Embryonic facial prominence (tissue), 1 donor: Measurements from ENCODE around the gene ADGRV1.
A peak's percentile ranks its signal among the peaks of the same experiment; 100 is the strongest.

ENCODE experiments used
- DNase-seq: peaks from one replicate; pipeline ENCODE4 v3.0.0-alpha.2; 2016; ENCODE audit errors: extremely low spot score

ADGRV1 gene

GRCh38 chr5:91111473-91112238 lies 553.1 kb downstream of the ADGRV1 start:
- DNase-seq, result peak; percentile 27

DNA sequence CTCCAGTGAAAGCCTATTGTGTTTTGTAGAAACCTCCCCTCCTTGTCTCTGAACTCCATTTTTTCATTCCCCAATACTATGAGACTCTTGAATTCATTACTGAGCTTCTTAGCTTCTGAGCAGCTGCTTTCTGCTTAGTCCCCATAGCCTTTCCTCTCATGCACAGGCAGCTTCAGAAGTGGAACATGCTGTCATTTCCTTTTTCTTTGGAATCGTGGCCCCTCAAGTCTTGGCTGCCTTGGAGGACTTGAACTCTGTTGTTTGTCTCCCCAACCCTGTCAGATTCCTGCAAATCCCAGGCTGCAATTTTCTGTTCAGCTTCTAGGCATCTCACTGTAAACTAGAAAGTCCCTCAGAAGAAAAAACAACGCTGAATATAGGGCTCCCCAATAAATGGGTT lies 556.1 kb downstream of the ADGRV1 start:
- DNase-seq, result no peak

- no peak for DNase-seq
Measured at GRCh38 chr5:91118354-91118753, 559.8 kb downstream of the ADGRV1 start.

GRCh38 chr5:91118796-91119195 lies 560.2 kb downstream of the ADGRV1 start:
- DNase-seq, result no peak

- DNase-seq, result no peak
Measured at GRCh38 chr5:91119217-91119616, 560.6 kb downstream of the ADGRV1 start.

DNA sequence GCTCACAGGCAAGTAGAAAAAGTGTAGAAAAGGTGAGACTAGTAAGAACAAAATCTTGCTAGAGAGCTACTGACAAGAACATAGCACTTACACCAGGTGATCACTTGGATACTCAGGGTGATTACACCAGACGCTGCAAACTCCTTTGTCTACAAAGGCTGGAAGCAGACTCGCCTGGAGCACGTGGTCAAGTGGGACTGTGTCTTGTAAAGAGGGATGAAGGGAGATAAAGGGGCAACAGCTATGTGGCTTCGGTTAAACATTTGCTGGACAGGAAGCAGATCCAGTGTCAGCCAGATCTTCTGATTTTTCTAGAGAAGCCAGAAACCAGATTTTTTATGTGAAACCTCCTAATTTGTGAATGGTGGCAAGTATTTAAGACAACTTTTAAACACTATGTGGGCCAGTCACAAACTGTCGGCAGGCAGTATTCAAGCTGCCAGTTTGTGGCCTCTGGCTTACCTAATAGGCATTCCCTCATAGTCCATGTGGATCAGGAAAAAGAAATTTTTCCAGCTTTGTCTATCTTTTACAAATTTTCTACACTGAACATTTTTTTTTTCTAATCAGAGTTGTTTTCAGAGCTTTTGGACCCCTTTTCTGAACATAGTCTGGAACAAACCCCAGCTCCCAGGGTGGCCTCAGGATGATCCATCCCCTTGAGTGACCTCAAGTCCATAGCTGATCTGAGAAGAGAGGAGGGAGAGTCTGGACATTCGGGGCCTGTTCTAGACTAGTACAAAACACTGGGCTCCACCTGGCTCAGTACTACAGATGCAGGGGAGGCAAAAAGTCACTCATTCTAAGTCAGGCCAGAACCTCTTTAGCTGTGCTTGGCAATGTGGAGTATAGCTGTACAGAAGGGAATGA lies 561.6 kb downstream of the ADGRV1 start:
- DNase-seq, result no peak

DNA sequence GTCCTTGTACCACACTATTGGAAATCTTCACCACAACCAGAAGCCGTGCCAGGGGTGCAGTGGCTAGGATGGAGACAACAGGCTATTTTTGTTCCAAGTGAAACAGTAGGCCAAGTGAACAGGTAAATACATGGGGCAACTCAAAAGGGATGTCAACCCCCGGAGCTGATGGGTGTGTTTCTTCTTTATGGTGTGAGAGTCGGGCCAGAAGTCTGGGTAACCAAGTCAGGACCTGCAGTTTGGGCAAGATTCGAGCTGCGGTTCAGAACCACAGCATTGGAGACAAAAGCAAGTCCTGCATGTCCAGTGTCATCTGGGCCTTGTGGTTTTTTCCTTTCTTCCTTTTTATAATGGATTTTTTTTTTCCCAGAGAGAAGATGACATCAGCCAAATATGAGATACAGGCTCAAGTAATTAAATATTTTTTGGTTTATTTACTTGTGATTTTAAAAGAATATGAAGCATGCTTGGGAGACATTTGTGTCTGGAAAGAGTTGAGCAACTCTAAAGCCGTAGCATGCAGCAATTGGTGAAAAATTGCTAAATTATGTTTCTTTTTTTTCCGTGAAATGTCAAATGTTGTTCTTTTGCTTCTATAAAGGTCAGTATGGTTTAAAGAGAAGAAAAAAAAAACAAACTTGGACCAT lies 562.9 kb downstream of the ADGRV1 start:
- DNase-seq, result no peak

GRCh38 chr5:91122651-91123050 lies 564.1 kb downstream of the ADGRV1 start:
- DNase-seq, result no peak

- DNase-seq, result no peak
Measured at GRCh38 chr5:91123291-91123690, 564.7 kb downstream of the ADGRV1 start.

- no peak for DNase-seq
Measured at GRCh38 chr5:91123901-91124300, 565.3 kb downstream of the ADGRV1 start.

DNA sequence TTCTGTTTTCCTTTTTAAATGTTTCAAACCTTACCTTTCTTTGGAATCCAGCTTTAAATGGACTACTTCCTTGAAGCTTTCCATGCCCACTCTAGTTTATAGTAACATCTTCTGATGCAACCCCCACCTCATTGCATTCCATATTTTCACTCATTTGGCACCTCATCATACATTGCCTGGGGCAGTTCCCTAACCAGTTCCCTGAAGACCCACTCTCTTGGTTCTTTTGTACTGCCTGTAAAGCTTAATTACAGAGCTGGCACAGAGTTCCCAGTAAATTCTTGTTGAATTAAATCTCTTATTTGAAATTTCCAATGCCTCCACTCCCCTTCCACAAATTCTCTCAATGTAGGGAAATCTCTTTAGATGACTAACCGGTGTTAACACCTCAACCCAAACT lies 567.3 kb downstream of the ADGRV1 start:
- no peak for DNase-seq

- peak; percentile 45 for DNase-seq
Measured at GRCh38 chr5:91126448-91126847, 567.9 kb downstream of the ADGRV1 start.

DNA sequence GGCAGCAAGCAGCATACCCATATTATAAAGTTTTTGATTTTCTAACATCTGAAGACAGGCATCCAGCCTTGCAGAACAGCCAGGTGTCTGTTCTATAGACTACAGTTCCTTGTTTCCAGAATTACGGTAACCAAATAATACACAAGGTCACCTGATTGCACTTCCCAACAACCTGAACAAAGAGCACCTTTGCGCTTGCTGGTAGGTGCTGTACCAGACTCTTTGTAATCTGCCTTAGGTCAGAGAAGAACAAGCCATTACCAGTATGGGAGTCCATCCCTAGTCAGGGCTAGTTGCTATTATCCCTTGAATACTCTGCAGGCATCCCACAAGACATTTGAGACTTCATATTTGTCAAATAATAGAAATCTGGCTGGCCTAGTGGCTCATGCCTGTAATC lies 568.3 kb downstream of the ADGRV1 start:
- no peak for DNase-seq

GRCh38 chr5:91127456-91128081 lies 569.0 kb downstream of the ADGRV1 start:
- no peak for DNase-seq

DNA sequence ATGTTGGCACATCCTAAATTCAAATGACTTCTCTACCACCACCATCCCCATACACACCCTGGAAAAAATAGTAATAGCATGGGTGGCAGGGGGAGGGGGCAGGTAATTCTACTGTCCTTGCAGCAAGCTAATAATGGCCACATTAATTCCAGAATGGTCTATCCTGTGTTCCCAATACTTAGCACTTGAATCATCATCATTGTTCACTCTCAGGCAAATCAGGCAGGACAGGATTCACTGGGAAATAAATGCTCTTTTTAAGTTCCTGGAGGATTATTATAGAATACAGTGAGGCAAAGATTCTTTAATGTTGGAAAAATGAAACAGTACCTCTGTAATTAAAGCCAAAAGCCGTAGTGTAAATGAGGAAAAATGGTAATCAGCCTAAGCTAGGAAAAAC lies 570.0 kb downstream of the ADGRV1 start:
- DNase-seq, result no peak

DNA sequence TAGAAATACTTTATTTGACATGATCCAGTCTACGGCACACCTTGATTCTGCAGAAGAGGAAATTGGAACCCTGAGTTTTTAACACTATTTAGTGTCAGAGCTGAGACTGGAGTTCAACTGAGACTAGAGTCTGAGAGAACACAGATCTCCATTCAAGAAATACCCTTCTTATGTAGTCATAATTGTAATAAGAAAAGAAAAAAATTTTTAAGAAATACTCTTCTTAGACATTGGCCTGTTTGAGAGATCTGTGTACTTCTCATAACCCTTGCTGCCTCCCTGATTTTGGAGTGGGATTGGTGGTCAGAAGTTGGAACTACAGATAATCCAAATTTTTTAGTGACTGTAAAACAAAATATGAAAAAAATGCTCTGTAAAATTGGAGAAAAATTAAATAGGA lies 571.2 kb downstream of the ADGRV1 start:
- no peak for DNase-seq

GRCh38 chr5:91130759-91131158 lies 572.2 kb downstream of the ADGRV1 start:
- no peak for DNase-seq

DNA sequence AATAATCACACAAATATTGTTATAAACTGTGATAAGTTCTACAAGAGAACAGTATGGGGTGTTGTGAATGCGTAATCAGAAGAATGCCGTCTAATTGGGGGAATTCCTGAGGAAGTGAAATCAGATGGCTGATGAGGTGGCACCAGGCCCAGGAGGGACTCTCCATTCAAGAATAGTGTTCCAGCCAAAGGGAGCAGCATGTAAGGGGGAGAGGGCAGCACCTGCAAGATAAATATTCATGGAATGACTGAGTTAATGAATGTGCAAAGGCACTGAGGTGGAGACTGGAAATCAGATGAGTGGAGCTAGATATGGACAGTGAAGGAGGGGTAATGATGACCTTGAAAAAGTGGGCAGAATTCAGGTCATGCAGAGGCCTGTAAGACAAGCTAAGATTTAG lies 574.0 kb downstream of the ADGRV1 start:
- no peak for DNase-seq

GRCh38 chr5:91133183-91133582 lies 574.6 kb downstream of the ADGRV1 start:
- no peak for DNase-seq

GRCh38 chr5:91135475-91136248 lies 577.1 kb downstream of the ADGRV1 start:
- no peak for DNase-seq

GRCh38 chr5:91136271-91136670 lies 577.7 kb downstream of the ADGRV1 start:
- no peak for DNase-seq
